NCI-H526 (cell line): ENCODE measurements around the gene TDG.
"Not testable (repeated sequence)": the region's sequence is repeated elsewhere in the genome, so short reads cannot be mapped to it uniquely, and the experiment has no call there.

Source experiments
- DNase-seq, 2 experiments: peaks; one replicate each; lab custom pipeline; 2025; lab: John Stamatoyannopoulos, UW

TDG gene

DNA sequence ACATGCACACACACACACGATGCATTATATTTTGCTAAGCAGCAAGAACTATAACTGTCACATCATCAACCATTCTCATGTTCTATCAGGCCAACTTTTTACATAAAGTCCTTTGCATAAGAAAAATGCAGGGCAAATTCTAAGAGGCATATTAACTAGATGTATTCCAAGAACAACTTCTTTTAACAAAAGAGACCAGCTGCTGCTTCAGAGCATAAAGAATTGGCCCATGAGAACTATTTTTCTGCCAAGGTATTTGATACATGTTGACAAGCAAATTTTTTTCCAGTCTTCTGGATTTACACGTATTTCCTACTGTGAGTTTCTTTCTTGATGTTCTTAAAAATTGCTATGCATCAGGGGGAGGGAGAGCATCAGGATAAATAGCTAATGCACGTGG lies 57.1 kb downstream of the TDG start:
- no peak for DNase-seq

DNA sequence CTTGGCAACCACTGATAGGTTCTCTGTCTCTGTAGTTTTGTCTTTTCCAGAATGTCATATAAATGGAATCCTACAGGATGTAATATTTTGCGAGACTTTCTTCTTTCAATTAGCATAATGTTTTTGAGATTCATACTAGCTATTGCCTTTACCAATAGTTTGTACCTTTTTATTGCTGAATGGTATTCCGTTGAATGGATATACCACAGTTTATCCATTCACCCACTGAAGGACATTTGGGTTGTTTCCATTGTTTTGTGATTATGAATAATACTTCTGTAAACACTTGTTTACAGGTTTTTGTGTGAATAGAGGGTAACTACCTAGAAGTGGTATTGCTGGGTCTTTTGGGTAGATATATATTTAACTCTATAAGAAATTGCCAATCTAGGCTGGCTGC lies 58.0 kb downstream of the TDG start:
- no peak for DNase-seq

DNA sequence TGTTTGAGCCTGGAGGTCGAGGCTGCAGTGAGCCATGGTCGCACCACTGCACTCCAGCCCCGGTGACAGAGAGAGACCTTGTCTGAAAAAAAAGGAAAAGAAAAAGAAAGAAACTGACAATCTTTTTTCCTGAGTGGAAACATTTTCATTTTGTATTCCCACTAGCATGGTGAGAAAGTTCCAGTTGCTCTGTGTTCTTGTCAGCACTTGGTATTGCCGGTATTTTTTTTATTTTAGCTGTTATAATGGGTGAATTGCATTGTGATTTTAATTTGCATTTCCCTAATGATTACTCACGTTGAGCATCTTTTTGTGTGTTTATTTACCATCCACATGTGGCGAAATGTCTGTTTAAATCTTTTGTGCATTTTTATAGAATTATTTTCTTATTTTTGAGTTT lies 58.7 kb downstream of the TDG start:
- DNase-seq = no peak

DNA sequence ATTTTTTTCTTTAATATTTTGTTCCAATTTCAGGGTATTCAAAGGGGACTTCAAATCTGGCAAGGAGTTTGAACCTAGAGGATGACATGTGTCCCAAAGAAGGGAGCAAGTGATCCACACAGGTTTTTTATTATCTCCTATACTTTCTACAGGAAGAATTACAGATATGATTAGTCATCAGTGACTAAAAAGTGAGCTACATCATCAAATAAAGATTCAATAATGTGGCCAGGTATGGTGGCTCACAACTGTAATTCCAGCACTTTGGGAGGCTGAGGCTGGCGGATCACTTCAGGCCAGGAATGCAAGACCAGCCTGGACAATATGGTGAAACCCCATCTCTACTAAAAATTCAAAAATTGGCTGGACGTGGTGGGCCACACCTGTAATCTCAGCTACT lies 60.1 kb downstream of the TDG start:
- DNase-seq = no peak

DNA sequence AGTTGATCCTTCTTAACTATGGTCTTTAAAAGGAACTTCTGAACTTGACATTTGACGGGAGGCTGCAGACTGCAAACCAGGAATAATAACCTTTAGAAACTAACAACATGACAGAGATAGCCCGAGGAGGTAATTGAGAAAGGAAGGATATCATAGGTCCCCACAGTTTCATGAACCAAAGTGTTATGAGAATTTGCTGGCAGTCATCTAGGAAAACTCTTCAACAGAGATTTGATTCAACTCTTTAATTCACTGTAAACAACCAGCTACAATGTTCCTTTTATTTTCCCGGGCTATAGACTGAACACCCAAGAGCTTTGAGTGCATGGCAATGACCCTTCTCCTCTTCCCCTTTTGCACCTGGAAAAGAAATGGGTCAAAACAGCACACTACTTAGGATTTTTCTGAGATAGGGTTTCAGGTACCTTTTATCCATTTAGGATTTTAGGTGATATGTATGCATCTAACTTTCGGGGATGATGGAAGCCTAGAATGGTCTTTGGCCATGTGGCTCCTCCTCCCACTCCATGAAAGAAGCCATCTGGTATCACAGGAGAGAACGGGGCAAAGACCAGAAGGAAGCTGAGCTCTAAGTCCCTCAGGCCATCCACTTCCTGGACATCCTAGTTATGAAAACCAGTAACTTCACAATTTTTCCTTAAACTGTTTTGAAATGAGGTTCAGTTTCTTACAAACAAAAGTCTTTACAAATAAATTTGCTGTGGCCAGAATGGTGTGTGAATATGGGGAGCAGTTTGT lies 61.3 kb downstream of the TDG start:
- no peak for DNase-seq

DNA sequence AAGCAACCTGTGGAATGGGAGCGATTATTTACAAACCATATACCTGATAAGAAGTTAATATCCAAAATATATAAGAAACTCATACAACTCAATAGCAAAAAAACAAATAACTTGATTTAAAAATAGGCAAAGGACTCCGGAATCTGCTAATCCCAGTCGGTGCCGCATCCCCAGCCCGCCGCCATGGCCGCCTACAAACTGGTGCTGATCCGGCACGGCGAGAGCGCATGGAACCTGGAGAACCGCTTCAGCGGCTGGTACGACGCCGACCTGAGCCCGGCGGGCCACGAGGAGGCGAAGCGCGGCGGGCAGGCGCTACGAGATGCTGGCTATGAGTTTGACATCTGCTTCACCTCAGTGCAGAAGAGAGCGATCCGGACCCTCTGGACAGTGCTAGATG lies 64.9 kb downstream of the TDG start:
- not testable (repeated sequence) for DNase-seq

DNA sequence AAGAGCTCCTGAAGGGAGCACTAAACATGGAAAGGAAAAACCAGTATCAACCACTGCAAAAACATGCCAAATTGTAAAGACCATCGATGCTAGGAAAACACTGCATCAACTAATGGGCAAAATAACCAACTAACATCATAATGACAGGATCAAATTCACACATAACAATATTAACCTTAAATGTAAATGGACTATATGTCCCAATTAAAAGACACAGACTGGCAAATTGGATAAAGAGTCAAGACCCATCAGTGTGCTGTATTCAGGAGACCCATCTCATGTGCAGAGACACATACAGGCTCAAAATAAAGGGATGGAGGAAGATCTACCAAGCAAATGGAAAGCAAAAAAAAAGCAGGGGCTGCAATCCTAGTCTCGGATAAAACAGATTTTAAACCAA lies 70.5 kb downstream of the TDG start:
- not testable (repeated sequence) for DNase-seq
